AG09319 (cell line): Measurements from ENCODE around the gene SLC26A11.
"Not testable (repeated sequence)": the region's sequence is repeated elsewhere in the genome, so short reads cannot be mapped to it uniquely, and the experiment has no call there.

Experiments
- DNase-seq: peaks from one replicate; pipeline ENCODE4 v3.0.0-alpha.2; 2010; ENCODE audit warnings: low read depth; ENCODE audit errors: extremely low read depth
- CTCF ChIP-seq: IDR thresholded peaks from 2 replicates; pipeline ENCODE4 v1.5.1; 2011; ENCODE audit warnings: low read depth, mild to moderate bottlenecking, inconsistent platforms, low read length, moderate library complexity

The SLC26A11 gene

DNA sequence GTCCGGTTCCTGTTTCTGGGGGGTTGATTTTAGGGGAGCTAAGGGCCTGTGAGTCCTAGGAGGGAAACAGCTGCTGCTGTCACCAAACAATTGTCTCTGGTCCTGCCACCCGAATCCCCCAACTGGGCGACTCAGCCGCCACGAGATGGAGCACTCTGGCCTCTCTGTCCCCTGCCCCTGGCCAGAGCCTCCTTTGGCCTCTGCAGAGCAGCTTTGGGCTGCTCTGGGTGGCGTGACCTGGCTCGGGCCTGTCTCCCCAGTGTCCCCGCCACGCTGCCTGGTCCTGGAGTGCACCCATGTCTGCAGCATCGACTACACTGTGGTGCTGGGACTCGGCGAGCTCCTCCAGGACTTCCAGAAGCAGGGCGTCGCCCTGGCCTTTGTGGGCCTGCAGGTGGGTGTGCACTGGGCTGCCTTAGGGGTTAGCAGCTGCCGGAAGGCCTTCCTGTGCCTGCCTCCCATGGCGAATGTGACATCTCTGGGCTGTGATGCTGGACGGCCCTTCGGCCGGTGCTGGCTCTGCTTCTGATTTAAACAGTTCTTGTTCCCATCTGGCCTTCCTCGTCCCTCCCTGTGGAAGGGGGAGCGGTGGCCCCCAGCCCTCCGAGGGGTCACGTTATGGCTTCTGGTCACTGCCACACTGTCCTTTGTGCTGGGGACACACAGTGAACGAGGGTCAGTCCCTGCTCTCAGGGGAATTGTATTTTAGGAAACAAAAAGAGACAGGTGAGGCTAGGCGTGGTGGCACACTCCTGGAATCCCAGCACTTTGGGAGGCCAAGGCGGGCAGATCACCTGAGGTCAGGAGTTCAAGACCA, 28.9 kb downstream of the SLC26A11 start:
- no peak for DNase-seq

GRCh38 chr17:80251966-80252365, 31.7 kb downstream of the SLC26A11 start:
- no peak for DNase-seq
- no peak for TF ChIP-seq CTCF

More for the DNA sequence above, 28.9 kb downstream of the SLC26A11 start:
- no peak for TF ChIP-seq CTCF

GRCh38 chr17:80252871-80253270, 32.6 kb downstream of the SLC26A11 start:
- peak; percentile 32 for TF ChIP-seq CTCF
- no peak for DNase-seq

DNA sequence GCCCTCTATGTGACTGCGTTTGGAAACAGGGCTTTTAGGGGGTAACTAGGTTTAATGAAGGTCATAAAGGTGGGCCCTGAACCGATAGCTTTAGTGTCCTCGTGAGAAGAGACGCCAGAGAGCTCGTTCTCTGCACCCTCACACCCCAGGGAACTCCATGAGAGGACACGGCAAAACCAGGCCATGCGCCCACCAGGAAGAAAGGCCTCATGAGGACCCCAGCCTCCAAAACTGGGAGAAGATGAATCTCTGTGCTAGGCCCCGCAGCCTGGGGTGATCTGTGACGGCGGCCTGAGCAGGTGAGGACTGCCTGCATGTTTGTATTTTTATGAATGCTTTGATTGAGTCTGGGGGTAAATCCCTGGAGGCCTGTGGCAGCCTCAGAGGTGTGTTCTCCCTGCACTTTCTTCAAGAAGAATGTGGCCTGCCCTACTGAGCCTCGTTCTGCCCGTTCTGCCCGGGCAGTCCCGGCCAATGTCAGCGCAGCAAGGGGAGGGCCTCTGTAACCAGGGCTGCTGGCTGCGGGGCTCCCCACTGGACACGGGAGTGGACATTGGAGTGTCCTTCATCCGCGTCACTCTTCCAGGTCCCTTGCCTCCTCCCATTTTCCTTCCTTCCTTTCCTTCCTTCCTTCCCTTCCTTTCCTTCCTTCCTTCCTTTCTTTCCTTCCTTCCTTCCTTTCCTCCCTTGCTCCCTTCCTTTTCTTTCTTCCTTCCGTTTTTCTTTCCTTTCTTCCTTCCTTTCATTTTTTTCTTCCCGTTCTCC, 33.6 kb downstream of the SLC26A11 start:
- DNase-seq = no peak
- no peak for TF ChIP-seq CTCF

- no peak; the same call in 1 of the 2 replicates for TF ChIP-seq CTCF
- DNase-seq = peak; percentile 88
Observed at GRCh38 chr17:80254396-80255251, 34.4 kb downstream of the SLC26A11 start.

DNA sequence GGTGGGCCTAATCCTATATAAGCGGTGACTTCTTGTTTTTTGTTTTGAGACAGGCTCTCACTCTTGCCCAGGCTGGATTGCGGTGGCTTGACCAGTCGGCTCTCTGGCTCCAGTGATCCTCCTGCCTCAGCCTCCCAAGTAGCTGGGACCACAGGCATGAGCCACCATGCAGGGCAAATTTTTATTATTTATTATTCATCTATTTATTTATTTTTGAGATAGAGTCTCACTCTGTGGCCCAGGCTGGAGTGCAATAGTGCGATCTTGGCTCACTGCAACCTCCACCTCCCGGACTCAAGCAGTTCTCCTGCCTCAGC, 35.8 kb downstream of the SLC26A11 start:
- TF ChIP-seq CTCF = no peak
- DNase-seq = no peak

DNA sequence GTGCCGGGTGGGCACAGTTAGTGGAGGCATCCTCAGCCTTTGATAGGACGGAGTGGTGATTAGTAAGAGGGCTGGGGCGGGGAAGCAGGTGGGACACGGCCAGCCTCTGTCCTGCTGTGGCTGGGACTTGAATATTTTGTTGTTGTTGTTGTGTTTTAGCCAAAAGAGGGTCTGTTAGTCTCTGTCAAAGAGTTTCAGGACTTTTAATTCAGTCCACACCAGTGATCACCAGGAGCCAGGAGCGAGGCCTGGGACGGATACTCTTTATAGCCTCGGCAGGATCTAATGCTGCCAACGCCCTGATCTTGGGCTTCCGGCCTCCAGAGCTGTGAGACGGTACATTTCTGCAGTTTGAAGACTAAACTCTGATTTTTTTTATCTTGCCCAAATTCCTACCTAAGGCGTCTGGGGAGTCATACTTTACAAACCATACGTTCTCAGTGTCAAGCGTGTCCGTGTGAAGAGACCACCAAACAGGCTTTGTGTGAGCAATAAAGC, 37.5 kb downstream of the SLC26A11 start:
- no peak for DNase-seq
- TF ChIP-seq CTCF = no peak

- DNase-seq = not testable (repeated sequence)
Observed at GRCh38 chr17:80258296-80258695, 38.1 kb downstream of the SLC26A11 start.
